ENCODE measurements around the gene KLHL13.
"Not testable (repeated sequence)": the region's sequence is repeated elsewhere in the genome, so short reads cannot be mapped to it uniquely, and the experiment has no call there.

The KLHL13 gene, protein sequence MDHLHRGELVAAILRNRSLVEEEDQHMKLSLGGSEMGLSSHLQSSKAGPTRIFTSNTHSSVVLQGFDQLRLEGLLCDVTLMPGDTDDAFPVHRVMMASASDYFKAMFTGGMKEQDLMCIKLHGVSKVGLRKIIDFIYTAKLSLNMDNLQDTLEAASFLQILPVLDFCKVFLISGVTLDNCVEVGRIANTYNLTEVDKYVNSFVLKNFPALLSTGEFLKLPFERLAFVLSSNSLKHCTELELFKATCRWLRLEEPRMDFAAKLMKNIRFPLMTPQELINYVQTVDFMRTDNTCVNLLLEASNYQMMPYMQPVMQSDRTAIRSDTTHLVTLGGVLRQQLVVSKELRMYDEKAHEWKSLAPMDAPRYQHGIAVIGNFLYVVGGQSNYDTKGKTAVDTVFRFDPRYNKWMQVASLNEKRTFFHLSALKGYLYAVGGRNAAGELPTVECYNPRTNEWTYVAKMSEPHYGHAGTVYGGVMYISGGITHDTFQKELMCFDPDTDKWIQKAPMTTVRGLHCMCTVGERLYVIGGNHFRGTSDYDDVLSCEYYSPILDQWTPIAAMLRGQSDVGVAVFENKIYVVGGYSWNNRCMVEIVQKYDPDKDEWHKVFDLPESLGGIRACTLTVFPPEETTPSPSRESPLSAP

GRCh38 chrX:118116713-118117550 is at the start of gene KLHL13:
Gene KLHL13, minus strand, starts transcription at chrX:118116810. Its CDS starts 88,337 bp downstream, at chrX:118028473.
- peak in 1 of 2 donors; percentile 1 for DNase-seq

DNA sequence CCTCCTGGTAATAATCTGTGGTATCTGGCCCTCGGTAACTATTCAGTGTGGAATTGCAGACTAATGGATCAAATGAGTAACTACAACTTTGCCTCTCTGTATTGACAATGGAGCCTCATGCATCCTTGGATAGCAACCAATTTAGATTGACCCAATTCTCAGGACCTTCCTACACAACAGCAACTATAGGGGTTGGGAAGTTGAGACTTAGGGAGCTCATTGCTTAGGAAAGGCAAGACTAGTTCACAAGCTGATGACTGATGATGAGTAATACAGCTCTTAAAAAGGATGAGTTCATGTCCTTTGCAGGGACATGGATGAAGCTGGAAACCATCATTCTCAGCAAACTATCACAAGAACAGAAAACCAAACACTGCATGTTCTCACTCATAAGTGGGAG is 47.5 kb upstream of the KLHL13 start:
- no peak for DNase-seq

GRCh38 chrX:118156953-118157608 is 40.5 kb upstream of the KLHL13 start:
- no peak for DNase-seq

GRCh38 chrX:118156254-118156952 is 39.8 kb upstream of the KLHL13 start:
- DNase-seq, result no peak

- DNase-seq, result no peak
Observed at GRCh38 chrX:118153270-118153669, 36.7 kb upstream of the KLHL13 start.

DNA sequence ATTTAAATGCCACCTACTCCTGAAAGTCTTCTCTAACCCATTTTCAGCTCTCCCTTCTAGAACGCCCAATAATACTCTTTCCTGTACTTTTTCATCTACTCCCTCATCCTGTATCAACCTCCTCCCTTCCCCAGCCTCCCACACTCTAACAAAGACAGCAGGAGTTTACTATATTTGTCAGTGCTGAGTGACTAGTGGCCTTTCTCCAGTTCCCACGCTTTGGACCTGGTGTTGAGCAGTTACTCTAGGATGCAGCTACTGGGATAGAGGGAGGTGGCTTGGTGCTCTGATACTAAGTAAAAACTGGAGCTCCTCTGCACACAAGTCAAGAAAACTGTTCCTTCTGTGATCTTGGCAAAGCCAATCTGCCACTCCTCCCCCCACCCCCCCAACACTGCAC is 36.1 kb upstream of the KLHL13 start:
- DNase-seq, result no peak

DNA sequence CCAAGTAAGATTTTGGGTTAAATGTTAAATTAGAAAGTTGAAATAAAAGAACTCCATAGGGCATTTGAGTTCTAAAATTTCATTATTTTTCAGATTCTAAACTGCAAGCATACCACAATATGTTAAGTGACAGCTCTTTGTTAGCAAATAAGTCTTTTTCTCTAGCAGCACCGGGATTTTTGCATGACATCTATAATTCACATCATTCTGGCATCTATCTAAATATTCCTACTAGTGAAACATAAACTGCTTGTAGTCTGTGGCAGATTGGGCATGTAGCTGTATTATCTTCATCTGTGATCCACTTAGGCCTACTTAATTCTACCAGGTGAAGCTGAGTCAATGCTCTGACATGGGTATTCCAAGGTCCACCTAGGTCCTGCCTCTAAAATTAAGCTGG is 32.1 kb upstream of the KLHL13 start:
- no peak for DNase-seq

DNA sequence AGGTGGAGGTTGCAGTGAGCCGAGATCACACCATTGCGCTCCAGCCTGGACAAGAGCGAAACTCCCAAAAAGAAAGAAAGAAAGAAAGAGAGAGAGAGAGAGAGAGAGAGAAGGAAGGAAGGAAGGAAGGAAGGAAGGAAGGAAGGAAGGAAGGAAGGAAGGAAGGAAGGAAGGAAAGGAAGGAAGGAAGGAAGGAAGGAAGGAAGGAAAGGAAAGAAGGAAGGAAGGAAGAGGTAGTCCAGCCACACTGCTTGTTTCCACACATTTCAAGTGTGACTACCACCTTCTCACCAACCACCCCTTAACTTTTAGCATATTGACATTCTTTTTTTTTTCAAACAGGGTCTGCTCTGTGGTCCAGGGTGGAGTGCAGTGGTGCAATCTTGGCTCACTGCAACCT is 31.2 kb upstream of the KLHL13 start:
- not testable (repeated sequence) for DNase-seq

DNA sequence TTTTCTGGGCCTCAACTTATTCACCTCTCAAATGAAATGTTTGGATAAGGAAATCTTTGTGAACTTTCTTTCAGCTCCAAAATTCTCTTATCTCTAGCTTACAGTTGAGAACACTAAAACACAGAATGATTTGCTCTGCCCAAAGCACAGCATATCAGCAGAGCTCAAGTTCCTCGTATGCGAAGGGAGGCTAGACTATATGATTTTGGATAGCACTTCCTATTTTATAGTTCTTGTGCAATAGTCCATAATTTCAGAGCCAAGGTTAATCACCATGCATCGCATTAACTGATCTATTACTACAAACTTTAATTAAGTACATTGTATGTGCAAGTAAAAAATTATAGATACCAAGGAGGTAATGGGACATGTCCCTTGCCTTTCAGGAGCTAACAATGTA is 27.0 kb upstream of the KLHL13 start:
- no peak for DNase-seq

- DNase-seq, result no peak
Observed at GRCh38 chrX:118131336-118131735, 14.7 kb upstream of the KLHL13 start.

- DNase-seq, result no peak
Observed at GRCh38 chrX:118129681-118130080, 13.1 kb upstream of the KLHL13 start.

GRCh38 chrX:118128724-118129123 is 12.1 kb upstream of the KLHL13 start:
- no peak for DNase-seq

GRCh38 chrX:118126286-118126685 is 9.7 kb upstream of the KLHL13 start:
- DNase-seq, result no peak

DNA sequence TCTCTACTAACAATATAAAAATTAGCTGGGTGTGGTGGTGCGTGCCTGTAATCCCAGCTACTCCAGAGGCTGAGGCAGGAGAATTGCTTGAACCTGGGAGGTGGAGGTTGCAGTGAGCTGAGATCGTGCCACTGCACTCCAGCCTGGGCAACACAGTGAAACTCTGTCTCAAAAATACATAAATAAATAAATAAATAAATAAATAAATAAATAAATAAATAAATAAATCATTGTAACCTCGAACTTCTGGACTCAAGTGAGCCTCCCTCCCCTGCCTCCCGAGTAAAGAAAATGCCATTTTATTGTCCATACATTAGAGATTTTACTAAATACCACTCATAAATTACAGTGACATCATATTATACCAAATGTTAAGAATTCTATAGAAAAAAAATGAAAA is 7.6 kb upstream of the KLHL13 start:
- not testable (repeated sequence) for DNase-seq

DNA sequence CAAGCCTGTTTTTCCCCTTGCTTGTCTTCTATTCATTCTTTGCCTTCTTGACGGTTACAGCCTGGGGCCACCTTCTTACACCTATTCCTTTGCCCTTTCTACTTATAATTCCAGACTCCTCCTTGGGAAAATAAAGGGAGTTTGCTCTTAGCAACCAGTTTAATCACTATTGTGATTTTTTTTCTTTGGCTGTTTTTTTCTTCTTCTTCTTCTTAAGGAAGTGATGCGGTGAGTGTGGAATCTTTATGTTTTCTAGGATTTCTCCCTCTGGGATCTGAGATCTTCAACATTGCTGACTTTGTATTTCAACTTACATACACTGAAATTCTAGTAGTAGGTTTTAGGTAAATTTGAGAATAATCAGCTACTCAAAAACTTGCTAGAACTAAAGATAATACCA is 1.1 kb upstream of the KLHL13 start:
- DNase-seq, result no peak

- DNase-seq, result peak in 1 of 2 donors; percentile 9
Observed at GRCh38 chrX:118115953-118116712, 477 bp downstream of the KLHL13 start.

DNA sequence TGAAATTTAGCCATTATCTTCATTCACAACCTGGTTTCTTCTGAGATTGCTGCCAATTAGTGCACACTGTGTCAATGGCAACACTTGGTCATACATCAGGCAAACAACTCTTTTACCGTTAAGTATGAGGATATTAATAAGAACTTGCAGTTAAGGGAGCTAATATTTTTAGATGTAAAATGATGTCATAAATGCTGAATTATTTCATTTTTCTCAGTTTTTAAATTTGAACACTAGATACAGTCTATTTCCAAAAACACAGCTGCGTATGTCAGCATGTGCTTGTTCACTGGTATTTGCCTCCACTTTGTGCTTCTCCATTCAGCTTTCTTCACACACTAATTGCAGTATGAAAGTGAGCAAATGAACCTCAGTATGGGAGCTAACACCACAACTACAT is 1.6 kb downstream of the KLHL13 start:
- no peak for DNase-seq

DNA sequence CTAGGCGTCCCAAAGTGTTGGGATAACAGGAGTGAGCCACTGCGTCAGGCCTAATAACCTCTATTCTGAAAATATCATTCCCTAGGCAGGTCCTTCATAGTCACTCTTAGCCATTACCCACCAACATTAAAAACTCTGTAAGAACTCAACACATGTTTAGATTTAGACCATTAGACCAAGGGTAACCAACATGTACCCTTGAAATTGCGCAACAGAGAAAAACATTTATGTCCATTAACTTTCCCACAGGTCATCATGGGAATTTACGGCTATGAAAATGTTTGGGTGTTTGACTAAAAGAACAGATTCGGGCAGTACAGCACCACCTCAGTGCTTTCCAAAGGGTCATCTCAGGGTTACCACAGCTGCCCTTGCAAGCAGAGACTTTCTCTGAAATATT is 7.5 kb downstream of the KLHL13 start:
- no peak for DNase-seq

- no peak for DNase-seq
Observed at GRCh38 chrX:118108304-118108703, 8.3 kb downstream of the KLHL13 start.

DNA sequence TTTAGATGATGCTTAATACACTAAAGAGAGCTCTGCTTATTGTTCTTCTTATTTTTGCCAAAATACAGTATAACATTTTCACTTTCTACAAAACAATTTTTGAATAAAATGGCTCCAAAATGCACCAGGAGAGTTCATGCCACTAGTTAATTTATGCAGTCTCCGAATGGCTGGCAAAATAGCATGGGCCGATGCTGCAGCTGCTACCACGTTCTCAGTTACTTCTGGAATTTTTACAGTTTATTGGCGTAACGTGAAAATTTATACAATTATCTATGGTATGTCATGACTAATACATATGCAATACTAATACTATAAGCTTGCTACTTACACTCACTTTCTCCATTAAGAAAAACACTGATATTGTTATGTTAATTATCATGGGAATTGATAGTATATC is 16.5 kb downstream of the KLHL13 start:
- DNase-seq, result no peak

GRCh38 chrX:118088084-118088483 is 28.5 kb downstream of the KLHL13 start:
- no peak for DNase-seq

GRCh38 chrX:118074196-118074595 is 42.4 kb downstream of the KLHL13 start:
- no peak for DNase-seq

Measured in CD4-positive, alpha-beta T cell treated with Interferon alpha-2 for 1 hour (primary cell).